ENCODE data around the gene RUFY3. TPM values are rescaled to one million over a fixed set of nuclear protein-coding genes. Genes with fewer than 3 reads are reported as not detected.

Gene RUFY3
- polyA plus RNA-seq, 1 donor from 2014 or later: 16.8 TPM

GRCh38 chr4:70737409-70737808, 15.6 kb downstream of the RUFY3 start:
- no peaks in the 10 kb centered on the region for H3K9me3 Mint-ChIP-seq
- H3K27ac Mint-ChIP-seq: peak overlapping the region in 1 of 3 donors; percentile 53
- H3K27me3 Mint-ChIP-seq: no peaks in the 10 kb centered on the region
- peaks cover 21 to 33% (median 27%) of the 10 kb centered on the region in 3 donors for H3K4me1 Mint-ChIP-seq
- H3K36me3 Mint-ChIP-seq: no peaks in the 10 kb centered on the region
- H3K4me3 Mint-ChIP-seq: peak overlapping the region in 1 of 4 donors; percentile 55

- H3K4me1 Mint-ChIP-seq: peaks cover 19 to 24% (median 23%) of the 10 kb centered on the region in 3 donors
- H3K27me3 Mint-ChIP-seq: no peaks in the 10 kb centered on the region
- H3K36me3 Mint-ChIP-seq: no peaks in the 10 kb centered on the region
- H3K27ac Mint-ChIP-seq: no peak overlapping the region
- no peak overlapping the region for H3K4me3 Mint-ChIP-seq
- no peaks in the 10 kb centered on the region for H3K9me3 Mint-ChIP-seq
Observed at GRCh38 chr4:70739496-70740337, 18.0 kb downstream of the RUFY3 start.

GRCh38 chr4:70741867-70742658, 20.3 kb downstream of the RUFY3 start:
- no peaks in the 10 kb centered on the region for H3K9me3 Mint-ChIP-seq
- H3K27ac Mint-ChIP-seq: no peak overlapping the region
- H3K4me3 Mint-ChIP-seq: peak overlapping the region in 1 of 4 donors; percentile 8

GRCh38 chr4:70743731-70744130, 22.0 kb downstream of the RUFY3 start:
- H3K36me3 Mint-ChIP-seq: no peaks in the 10 kb centered on the region
- H3K27me3 Mint-ChIP-seq: no peaks in the 10 kb centered on the region
- peak overlapping the region in 1 of 3 donors; percentile 10 for H3K27ac Mint-ChIP-seq
- H3K4me1 Mint-ChIP-seq: peaks cover 4 to 18% (median 9%) of the 10 kb centered on the region in 3 donors
- no peaks in the 10 kb centered on the region for H3K9me3 Mint-ChIP-seq
- no peak overlapping the region for H3K4me3 Mint-ChIP-seq

More at GRCh38 chr4:70741867-70742658, 20.3 kb downstream of the RUFY3 start:
- H3K27me3 Mint-ChIP-seq: no peaks in the 10 kb centered on the region
- H3K36me3 Mint-ChIP-seq: no peaks in the 10 kb centered on the region
- peaks cover 6 to 19% (median 12%) of the 10 kb centered on the region in 3 donors for H3K4me1 Mint-ChIP-seq

- Mint-ChIP-seq H3K9me3 (no peaks in the 10 kb centered on the region), H3K36me3 (no peaks in the 10 kb centered on the region), H3K27me3 (no peaks in the 10 kb centered on the region), H3K27ac (no peak overlapping the region), H3K4me1 (peaks cover 6 to 32% (median 16%) of the 10 kb centered on the region in 3 donors), H3K4me3 (no peak overlapping the region)
Observed at GRCh38 chr4:70746179-70746839, 24.5 kb downstream of the RUFY3 start.

- Mint-ChIP-seq H3K27me3 (no peaks in the 10 kb centered on the region), H3K36me3 (no peaks in the 10 kb centered on the region), H3K4me3 (no peak overlapping the region), H3K4me1 (peaks cover 11 to 37% (median 20%) of the 10 kb centered on the region in 3 donors), H3K27ac (no peak overlapping the region), H3K9me3 (no peaks in the 10 kb centered on the region)
Observed at GRCh38 chr4:70747874-70748273, 26.1 kb downstream of the RUFY3 start.

- Mint-ChIP-seq H3K4me1 (peaks cover 15 to 39% (median 30%) of the 10 kb centered on the region in 3 donors), H3K4me3 (no peak overlapping the region), H3K27ac (no peak overlapping the region), H3K27me3 (no peaks in the 10 kb centered on the region), H3K9me3 (no peaks in the 10 kb centered on the region), H3K36me3 (no peaks in the 10 kb centered on the region)
Observed at GRCh38 chr4:70749313-70749712, 27.5 kb downstream of the RUFY3 start.

GRCh38 chr4:70752236-70752635, 30.5 kb downstream of the RUFY3 start:
- Mint-ChIP-seq H3K9me3 (no peaks in the 10 kb centered on the region), H3K27ac (peak overlapping the region in 1 of 3 donors; percentile 6), H3K4me3 (peak overlapping the region in 2 of 4 donors; percentile 1 to 2), H3K4me1 (peaks cover 24 to 57% (median 35%) of the 10 kb centered on the region in 3 donors), H3K36me3 (no peaks in the 10 kb centered on the region), H3K27me3 (no peaks in the 10 kb centered on the region)

- Mint-ChIP-seq H3K4me1 (peaks cover 24 to 52% (median 33%) of the 10 kb centered on the region in 3 donors), H3K4me3 (no peak overlapping the region), H3K27ac (peak overlapping the region; percentile 39 to 87 (median 59))
Observed at GRCh38 chr4:70753630-70754029, 31.9 kb downstream of the RUFY3 start.

GRCh38 chr4:70754470-70754869, 32.7 kb downstream of the RUFY3 start:
- peak overlapping the region; percentile 7 to 87 (median 73) for H3K27ac Mint-ChIP-seq
- no peaks in the 10 kb centered on the region for H3K27me3 Mint-ChIP-seq
- H3K36me3 Mint-ChIP-seq: no peaks in the 10 kb centered on the region
- peak overlapping the region; percentile 46 to 93 (median 86) for H3K4me3 Mint-ChIP-seq
- no peaks in the 10 kb centered on the region for H3K9me3 Mint-ChIP-seq
- peaks cover 27 to 58% (median 39%) of the 10 kb centered on the region in 3 donors for H3K4me1 Mint-ChIP-seq

More at GRCh38 chr4:70753630-70754029, 31.9 kb downstream of the RUFY3 start:
- H3K36me3 Mint-ChIP-seq: no peaks in the 10 kb centered on the region
- H3K27me3 Mint-ChIP-seq: no peaks in the 10 kb centered on the region
- no peaks in the 10 kb centered on the region for H3K9me3 Mint-ChIP-seq

GRCh38 chr4:70754990-70755688, 33.4 kb downstream of the RUFY3 start:
- H3K4me3 Mint-ChIP-seq: peak overlapping the region; percentile 46 to 93 (median 88)
- H3K4me1 Mint-ChIP-seq: peaks cover 31 to 59% (median 41%) of the 10 kb centered on the region in 3 donors
- H3K27ac Mint-ChIP-seq: peak overlapping the region; percentile 69 to 87 (median 79)
- no peaks in the 10 kb centered on the region for H3K9me3 Mint-ChIP-seq
- H3K27me3 Mint-ChIP-seq: no peaks in the 10 kb centered on the region
- peaks cover under 1% of the 10 kb centered on the region for H3K36me3 Mint-ChIP-seq

- Mint-ChIP-seq H3K27ac (no peak overlapping the region), H3K4me1 (peaks cover 17 to 34% (median 19%) of the 10 kb centered on the region in 3 donors), H3K27me3 (no peaks in the 10 kb centered on the region), H3K4me3 (peak overlapping the region in 1 of 4 donors; percentile 1), H3K9me3 (no peaks in the 10 kb centered on the region), H3K36me3 (peaks cover 4% of the 10 kb centered on the region)
Observed at GRCh38 chr4:70759126-70759525, 37.4 kb downstream of the RUFY3 start.

- Mint-ChIP-seq H3K4me1 (peaks cover 17 to 30% (median 18%) of the 10 kb centered on the region in 3 donors), H3K27ac (no peak overlapping the region), H3K36me3 (peaks cover 4% of the 10 kb centered on the region), H3K9me3 (no peaks in the 10 kb centered on the region), H3K27me3 (no peaks in the 10 kb centered on the region), H3K4me3 (peak overlapping the region in 1 of 4 donors; percentile 1)
Observed at GRCh38 chr4:70759627-70760026, 37.9 kb downstream of the RUFY3 start.

GRCh38 chr4:70760662-70761061, 38.9 kb downstream of the RUFY3 start:
- Mint-ChIP-seq H3K27ac (no peak overlapping the region), H3K36me3 (peaks cover 6% of the 10 kb centered on the region), H3K9me3 (no peaks in the 10 kb centered on the region), H3K4me3 (no peak overlapping the region), H3K27me3 (no peaks in the 10 kb centered on the region), H3K4me1 (peaks cover 15 to 25% (median 18%) of the 10 kb centered on the region in 3 donors)
